ENCODE measurements around the gene ALG13. TPM values are rescaled to one million over a fixed set of nuclear protein-coding genes. Genes with fewer than 3 reads are reported as not detected.

The ALG13 gene
- total RNA-seq, 3 donors from 2014 or later: 33.9 to 49.6 (median 41.6) TPM

DNA sequence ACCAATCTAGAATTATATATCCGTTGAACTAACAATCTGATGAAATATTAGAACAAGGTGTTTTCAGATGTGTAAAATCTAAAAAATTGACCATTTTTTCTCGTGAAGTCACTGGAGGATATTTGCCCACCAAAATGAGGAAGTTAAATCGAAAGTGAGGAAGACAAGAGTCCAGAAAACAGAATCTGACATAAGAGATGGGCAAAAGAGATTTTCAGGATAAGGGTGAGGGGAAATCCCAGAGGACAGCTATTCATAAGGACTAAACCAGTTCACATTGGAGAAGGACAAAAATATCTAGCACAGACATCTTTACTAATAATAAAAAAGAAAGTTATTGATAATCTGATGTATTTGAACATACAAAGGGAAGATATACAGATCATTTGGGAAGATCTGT is 18.7 kb upstream of the ALG13 start:
- DNase-seq: no peak
- Histone ChIP-seq H3K4me3 (no peak overlapping the region), H3K36me3 (ENCODE audit: low read depth) (no peaks in the 10 kb centered on the region), H3K9me3 (no peaks in the 10 kb centered on the region), H3K4me1 (ENCODE audit: low read depth) (no peaks in the 10 kb centered on the region)
- TF ChIP-seq, protein P1, sequence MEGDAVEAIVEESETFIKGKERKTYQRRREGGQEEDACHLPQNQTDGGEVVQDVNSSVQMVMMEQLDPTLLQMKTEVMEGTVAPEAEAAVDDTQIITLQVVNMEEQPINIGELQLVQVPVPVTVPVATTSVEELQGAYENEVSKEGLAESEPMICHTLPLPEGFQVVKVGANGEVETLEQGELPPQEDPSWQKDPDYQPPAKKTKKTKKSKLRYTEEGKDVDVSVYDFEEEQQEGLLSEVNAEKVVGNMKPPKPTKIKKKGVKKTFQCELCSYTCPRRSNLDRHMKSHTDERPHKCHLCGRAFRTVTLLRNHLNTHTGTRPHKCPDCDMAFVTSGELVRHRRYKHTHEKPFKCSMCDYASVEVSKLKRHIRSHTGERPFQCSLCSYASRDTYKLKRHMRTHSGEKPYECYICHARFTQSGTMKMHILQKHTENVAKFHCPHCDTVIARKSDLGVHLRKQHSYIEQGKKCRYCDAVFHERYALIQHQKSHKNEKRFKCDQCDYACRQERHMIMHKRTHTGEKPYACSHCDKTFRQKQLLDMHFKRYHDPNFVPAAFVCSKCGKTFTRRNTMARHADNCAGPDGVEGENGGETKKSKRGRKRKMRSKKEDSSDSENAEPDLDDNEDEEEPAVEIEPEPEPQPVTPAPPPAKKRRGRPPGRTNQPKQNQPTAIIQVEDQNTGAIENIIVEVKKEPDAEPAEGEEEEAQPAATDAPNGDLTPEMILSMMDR (IDR thresholded peaks at IDR 0.05): no peak
- ATAC-seq: no peak
- intact Hi-C loops (cut with DNase I, micrococcal nuclease): no loop called here

DNA sequence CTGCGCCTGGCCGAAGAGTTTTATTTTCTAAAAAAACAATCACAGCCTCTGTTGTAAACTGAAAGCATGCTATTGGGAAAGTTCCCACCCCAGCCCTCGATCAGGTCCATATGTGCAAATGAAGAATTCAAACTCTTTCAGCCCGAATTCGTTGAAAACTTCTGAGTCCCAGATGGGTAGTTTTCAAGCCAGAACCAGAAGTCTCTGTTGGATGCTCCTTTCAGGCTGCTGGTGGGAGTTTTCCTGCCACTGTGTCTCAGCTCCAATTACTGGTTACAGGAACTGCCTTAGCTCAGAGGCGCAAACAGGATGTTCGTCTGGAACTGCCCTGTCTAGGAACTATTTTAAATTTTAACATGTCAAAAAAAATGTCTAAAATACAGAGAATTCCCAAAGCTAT is 9.3 kb upstream of the ALG13 start:
- Histone ChIP-seq H3K4me3 (no peak overlapping the region), H3K36me3 (ENCODE audit: low read depth) (no peaks in the 10 kb centered on the region), H3K4me1 (ENCODE audit: low read depth) (no peaks in the 10 kb centered on the region), H3K9me3 (no peaks in the 10 kb centered on the region)
- ATAC-seq (no peak), DNase-seq (no peak)
- TF ChIP-seq, protein P1 (IDR thresholded peaks at IDR 0.05): no peak
- intact Hi-C loops (cut with DNase I, micrococcal nuclease): no loop called here

DNA sequence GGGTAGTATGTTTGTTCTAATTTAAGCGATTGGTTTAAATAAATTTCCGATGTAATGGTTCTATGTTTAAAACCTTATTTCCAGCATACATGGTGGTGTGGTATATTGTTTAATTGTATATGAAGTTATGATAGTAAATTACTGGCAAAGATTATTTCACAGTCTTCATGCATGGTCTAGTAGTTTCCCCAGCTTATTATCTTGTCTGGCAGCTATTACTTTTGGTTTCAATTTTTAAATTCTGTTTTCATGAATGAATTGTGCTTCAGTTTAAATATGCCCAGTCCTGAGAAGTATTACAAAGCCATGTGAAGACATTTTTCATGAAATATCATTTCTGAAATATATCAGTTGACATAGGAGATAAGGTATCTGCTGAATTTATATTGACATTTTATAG is 6.3 kb downstream of the ALG13 start:
- H3K36me3 ChIP-seq (ENCODE audit: low read depth): no peaks in the 10 kb centered on the region
- no peak for ATAC-seq
- H3K4me1 ChIP-seq (ENCODE audit: low read depth): peaks cover 3% of the 10 kb centered on the region
- TF ChIP-seq, protein P1 (IDR thresholded peaks at IDR 0.05): no peak
- H3K4me3 ChIP-seq: no peak overlapping the region
- H3K9me3 ChIP-seq: no peaks in the 10 kb centered on the region
- DNase-seq: no peak
- intact Hi-C loops (cut with DNase I, micrococcal nuclease): no loop called here

DNA sequence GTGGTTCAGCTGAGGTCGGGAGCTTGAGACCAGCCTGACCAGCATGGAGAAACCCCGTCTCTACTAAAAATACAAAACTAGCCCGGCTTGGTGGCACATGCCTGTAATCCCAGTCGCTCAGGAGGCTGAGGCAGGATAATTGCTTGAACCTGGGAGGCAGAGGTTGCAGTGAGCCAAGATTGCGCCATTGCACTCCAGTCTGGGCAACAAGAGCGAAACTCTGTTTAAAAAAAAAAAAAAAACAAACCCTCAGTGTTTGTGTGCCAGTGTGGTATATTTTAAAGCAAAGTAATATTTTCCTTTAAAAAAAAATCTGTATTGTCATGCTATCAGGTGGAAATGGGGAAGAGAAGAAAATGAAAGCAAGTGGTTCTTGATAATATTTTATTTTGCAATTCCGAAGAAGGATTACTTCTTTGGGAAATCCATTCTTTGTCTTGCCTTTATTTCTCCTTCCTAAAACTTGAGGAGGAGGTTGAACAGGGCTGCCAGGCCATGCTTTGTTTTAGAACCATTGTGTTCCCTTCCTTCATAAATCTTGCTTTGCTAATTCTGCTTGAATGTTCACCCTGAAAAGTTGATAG is 14.4 kb downstream of the ALG13 start:
- DNase-seq: no peak
- no peaks in the 10 kb centered on the region for H3K9me3 ChIP-seq
- H3K4me1 ChIP-seq (ENCODE audit: low read depth): no peaks in the 10 kb centered on the region
- intact Hi-C loops (cut with DNase I, micrococcal nuclease): no loop called here
- no peak for ATAC-seq
- H3K36me3 ChIP-seq (ENCODE audit: low read depth): no peaks in the 10 kb centered on the region
- no peak overlapping the region for H3K4me3 ChIP-seq
- TF ChIP-seq, protein P1 (IDR thresholded peaks at IDR 0.05): no peak

DNA sequence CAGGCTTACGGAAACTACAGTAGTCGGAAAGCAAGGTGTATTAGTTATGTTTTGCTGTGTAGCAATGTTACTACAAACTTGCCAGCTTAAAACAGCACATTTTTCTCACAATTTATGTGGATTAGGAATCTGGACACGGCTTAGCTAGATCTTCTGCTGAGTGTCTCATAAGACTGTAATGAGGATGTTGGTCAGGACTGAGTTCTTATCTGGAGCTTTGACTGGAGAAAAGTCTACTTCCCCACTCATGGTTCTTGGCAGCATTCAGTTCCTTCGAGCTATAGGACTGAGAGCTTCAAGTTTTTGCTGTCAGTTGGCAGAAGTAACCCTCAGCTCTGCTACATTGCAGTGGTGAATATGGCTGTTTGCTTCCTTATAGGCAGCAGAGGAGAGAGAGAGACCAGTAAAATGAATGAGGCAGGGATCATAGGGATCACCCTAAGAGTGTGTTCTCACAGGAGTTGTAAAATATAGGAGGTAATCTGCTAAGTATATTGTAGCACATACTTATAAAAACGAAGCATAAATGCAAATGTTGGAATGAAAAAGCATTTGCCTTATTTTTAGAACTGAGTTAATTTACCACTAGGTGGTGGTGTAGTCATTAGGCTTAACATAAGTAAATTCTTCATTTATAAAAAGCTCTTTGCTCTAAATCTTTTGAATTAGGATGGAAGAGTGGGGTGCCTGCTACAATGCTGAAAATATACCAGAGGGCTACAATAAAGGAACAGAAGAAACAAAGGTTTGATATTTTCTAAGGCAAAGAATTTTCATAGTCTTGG is 38.6 kb downstream of the ALG13 start:
- intact Hi-C loops (cut with DNase I, micrococcal nuclease): no loop called here
- no peaks in the 10 kb centered on the region for H3K36me3 ChIP-seq (ENCODE audit: low read depth)
- no peaks in the 10 kb centered on the region for H3K4me1 ChIP-seq (ENCODE audit: low read depth)
- H3K9me3 ChIP-seq: no peaks in the 10 kb centered on the region
- no peak for DNase-seq
- ATAC-seq: peak; percentile 45
- no peak overlapping the region for H3K4me3 ChIP-seq
- TF ChIP-seq, protein P1 (IDR thresholded peaks at IDR 0.05): no peak

Measured in mucosa of descending colon (tissue), 3 donors.